BE2C (cell line): ENCODE measurements around the gene GPHA2.

ENCODE experiments used
- DNase-seq: peaks from one replicate; pipeline ENCODE4 v3.0.0-alpha.2; 2020
- H3K27me3 ChIP-seq: fragments of 250-450 bp; sonication (Bioruptor Pico); 2 replicates; pipeline ENCODE4 v1.5.1; 2020; ENCODE audit warnings: mild to moderate bottlenecking
- H3K36me3 ChIP-seq: fragments of 250-450 bp; sonication (Bioruptor Pico); 2 replicates; pipeline ENCODE4 v1.5.1; 2020; ENCODE audit warnings: mild to moderate bottlenecking
- H3K4me1 ChIP-seq: fragments of 250-450 bp; sonication (Bioruptor Pico); 2 replicates; pipeline ENCODE4 v1.5.1; 2020
- H3K4me3 ChIP-seq: 2 replicates; pipeline ENCODE4 v1.5.1; 2011; ENCODE audit warnings: low read depth, low read length
- H3K9me3 ChIP-seq: fragments of 250-450 bp; sonication (Bioruptor Pico); 2 replicates; pipeline ENCODE4 v1.5.1; 2020
- CTCF ChIP-seq: IDR thresholded peaks from 2 replicates; pipeline ENCODE4 v1.5.1; 2012; ENCODE audit warnings: mild to moderate bottlenecking, low read depth, low read length

Gene GPHA2

GRCh38 chr11:64951529-64951928, 15.8 kb upstream of the GPHA2 start:
- Histone ChIP-seq H3K27me3 (peaks cover 14% of the 10 kb centered on the region), H3K36me3 (no peaks in the 10 kb centered on the region)
- DNase-seq: no peak

GRCh38 chr11:64947208-64947814, 11.6 kb upstream of the GPHA2 start:
- Histone ChIP-seq H3K27me3 (no peaks in the 10 kb centered on the region), H3K36me3 (no peaks in the 10 kb centered on the region), H3K9me3 (no peaks in the 10 kb centered on the region), H3K4me1 (no peaks in the 10 kb centered on the region), H3K4me3 (no peak overlapping the region)
- no peak for TF ChIP-seq CTCF
- no peak for DNase-seq

More at GRCh38 chr11:64951529-64951928, 15.8 kb upstream of the GPHA2 start:
- Histone ChIP-seq H3K9me3 (no peaks in the 10 kb centered on the region), H3K4me1 (no peaks in the 10 kb centered on the region), H3K4me3 (no peak overlapping the region)
- no peak for TF ChIP-seq CTCF

- H3K4me1 ChIP-seq: no peaks in the 10 kb centered on the region
- no peak for DNase-seq
- no peaks in the 10 kb centered on the region for H3K9me3 ChIP-seq
- no peak overlapping the region for H3K4me3 ChIP-seq
- no peak for TF ChIP-seq CTCF
- no peaks in the 10 kb centered on the region for H3K27me3 ChIP-seq
- H3K36me3 ChIP-seq: no peaks in the 10 kb centered on the region
Observed at GRCh38 chr11:64936539-64936938, 846 bp upstream of the GPHA2 start.

- no peak for DNase-seq
- H3K4me1 ChIP-seq: no peaks in the 10 kb centered on the region
- no peaks in the 10 kb centered on the region for H3K9me3 ChIP-seq
- H3K36me3 ChIP-seq: no peaks in the 10 kb centered on the region
- TF ChIP-seq CTCF: no peak
- no peaks in the 10 kb centered on the region for H3K27me3 ChIP-seq
- no peak overlapping the region for H3K4me3 ChIP-seq
Observed at GRCh38 chr11:64934682-64935358, 873 bp downstream of the GPHA2 start.

- no peaks in the 10 kb centered on the region for H3K36me3 ChIP-seq
- no peaks in the 10 kb centered on the region for H3K9me3 ChIP-seq
- H3K4me3 ChIP-seq: no peak overlapping the region
- no peaks in the 10 kb centered on the region for H3K4me1 ChIP-seq
- H3K27me3 ChIP-seq: no peaks in the 10 kb centered on the region
- DNase-seq: no peak
- TF ChIP-seq CTCF: no peak
Observed at GRCh38 chr11:64933935-64934681, 1.6 kb downstream of the GPHA2 start.
